ENCODE measurements around the gene ACVR1B. TPM values are rescaled to one million over a fixed set of nuclear protein-coding genes. Genes with fewer than 3 reads are reported as not detected.

The ACVR1B gene
- total and polyA plus RNA-seq, 4 donors = 4.0 to 21.9 (median 12.0) TPM

DNA sequence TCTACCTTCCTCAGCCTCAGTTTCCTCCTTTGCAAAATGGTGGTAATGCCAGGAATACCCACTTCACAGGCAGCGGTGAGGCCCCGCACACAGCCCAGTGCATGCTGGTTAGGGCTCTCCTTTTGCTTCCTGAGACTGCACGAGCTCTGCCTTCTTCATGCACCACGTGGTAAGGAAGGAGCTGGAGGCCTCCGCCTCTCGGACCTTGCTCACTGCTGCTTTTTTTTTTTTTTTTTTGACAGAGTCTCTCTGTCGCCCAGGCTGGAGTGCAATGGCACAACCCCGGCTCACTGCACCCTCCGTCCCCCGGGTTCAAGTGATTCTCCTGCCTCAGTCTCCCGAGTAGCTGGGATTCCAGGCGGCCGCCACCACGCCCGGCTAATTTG lies 73.3 kb downstream of the ACVR1B start:
- Histone ChIP-seq H3K9ac (ENCODE audit: low read depth in 1 of 2, low read length in 2 of 2) (no peak overlapping the region), H3K4me1 (ENCODE audit: control insufficient read depth in 4 of 4, insufficient read depth in 4 of 4, low read length in 3 of 4) (peaks cover 0 to 22% (median 14%) of the 10 kb centered on the region in 4 donors)
- WGBS = 67% methylated on average over 15 of the region's 15 CpGs

DNA sequence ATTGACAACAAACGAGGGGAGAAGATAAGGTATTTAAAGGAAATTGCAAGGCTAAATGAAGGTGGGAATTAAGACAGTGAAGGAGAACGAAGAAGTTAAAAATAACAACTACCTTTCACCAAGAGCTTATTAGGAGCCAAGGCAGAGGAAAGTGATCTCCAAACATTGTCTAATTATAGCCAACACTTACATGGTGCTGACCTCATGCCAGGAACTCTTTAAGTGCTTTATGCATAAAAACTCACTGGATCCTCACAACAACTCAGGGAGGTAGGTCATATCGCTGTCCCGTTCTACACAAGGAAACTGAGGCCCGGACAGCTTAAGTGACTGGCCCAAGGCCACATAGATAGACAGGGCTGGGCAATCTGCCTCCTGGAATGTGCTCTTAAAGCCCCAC lies 74.8 kb downstream of the ACVR1B start:
- H3K27ac ChIP-seq (ENCODE audit: low read depth in 1 of 2, low read length in 2 of 2) = peak overlapping the region; percentile 47 to 66
- H3K4me1 ChIP-seq (ENCODE audit: control insufficient read depth in 4 of 4, insufficient read depth in 4 of 4, low read length in 3 of 4) = peaks cover 0 to 22% (median 14%) of the 10 kb centered on the region in 4 donors
- DNase-seq (ENCODE audit: low spot score) = no peak
- 64% methylated on average over 5 of the region's 5 CpGs for WGBS
- H3K36me3 ChIP-seq (ENCODE audit: control insufficient read depth in 4 of 4, insufficient read depth in 3 of 4, low read depth in 1 of 4, low read length in 3 of 4) = no peaks in the 10 kb centered on the region
- H3K9me3 ChIP-seq (ENCODE audit: control insufficient read depth in 4 of 4, low read length in 3 of 4) = no peaks in the 10 kb centered on the region
- no peak overlapping the region for H3K9ac ChIP-seq (ENCODE audit: low read depth in 1 of 2, low read length in 2 of 2)
- no peak for TF ChIP-seq YY1 (IDR thresholded peaks at IDR 0.05)
- no peak for TF ChIP-seq JUND (IDR thresholded peaks at IDR 0.05)
- TF ChIP-seq GABPA (IDR thresholded peaks at IDR 0.05 in 1 of 2, conservative IDR thresholded peaks at IDR 0.05 in 1 of 2) = no peak
- TF ChIP-seq SP1 (IDR thresholded peaks at IDR 0.05) = no peak
- TF ChIP-seq, protein P1, sequence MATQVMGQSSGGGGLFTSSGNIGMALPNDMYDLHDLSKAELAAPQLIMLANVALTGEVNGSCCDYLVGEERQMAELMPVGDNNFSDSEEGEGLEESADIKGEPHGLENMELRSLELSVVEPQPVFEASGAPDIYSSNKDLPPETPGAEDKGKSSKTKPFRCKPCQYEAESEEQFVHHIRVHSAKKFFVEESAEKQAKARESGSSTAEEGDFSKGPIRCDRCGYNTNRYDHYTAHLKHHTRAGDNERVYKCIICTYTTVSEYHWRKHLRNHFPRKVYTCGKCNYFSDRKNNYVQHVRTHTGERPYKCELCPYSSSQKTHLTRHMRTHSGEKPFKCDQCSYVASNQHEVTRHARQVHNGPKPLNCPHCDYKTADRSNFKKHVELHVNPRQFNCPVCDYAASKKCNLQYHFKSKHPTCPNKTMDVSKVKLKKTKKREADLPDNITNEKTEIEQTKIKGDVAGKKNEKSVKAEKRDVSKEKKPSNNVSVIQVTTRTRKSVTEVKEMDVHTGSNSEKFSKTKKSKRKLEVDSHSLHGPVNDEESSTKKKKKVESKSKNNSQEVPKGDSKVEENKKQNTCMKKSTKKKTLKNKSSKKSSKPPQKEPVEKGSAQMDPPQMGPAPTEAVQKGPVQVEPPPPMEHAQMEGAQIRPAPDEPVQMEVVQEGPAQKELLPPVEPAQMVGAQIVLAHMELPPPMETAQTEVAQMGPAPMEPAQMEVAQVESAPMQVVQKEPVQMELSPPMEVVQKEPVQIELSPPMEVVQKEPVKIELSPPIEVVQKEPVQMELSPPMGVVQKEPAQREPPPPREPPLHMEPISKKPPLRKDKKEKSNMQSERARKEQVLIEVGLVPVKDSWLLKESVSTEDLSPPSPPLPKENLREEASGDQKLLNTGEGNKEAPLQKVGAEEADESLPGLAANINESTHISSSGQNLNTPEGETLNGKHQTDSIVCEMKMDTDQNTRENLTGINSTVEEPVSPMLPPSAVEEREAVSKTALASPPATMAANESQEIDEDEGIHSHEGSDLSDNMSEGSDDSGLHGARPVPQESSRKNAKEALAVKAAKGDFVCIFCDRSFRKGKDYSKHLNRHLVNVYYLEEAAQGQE (IDR thresholded peaks at IDR 0.05) = no peak
- TF ChIP-seq, protein P2, sequence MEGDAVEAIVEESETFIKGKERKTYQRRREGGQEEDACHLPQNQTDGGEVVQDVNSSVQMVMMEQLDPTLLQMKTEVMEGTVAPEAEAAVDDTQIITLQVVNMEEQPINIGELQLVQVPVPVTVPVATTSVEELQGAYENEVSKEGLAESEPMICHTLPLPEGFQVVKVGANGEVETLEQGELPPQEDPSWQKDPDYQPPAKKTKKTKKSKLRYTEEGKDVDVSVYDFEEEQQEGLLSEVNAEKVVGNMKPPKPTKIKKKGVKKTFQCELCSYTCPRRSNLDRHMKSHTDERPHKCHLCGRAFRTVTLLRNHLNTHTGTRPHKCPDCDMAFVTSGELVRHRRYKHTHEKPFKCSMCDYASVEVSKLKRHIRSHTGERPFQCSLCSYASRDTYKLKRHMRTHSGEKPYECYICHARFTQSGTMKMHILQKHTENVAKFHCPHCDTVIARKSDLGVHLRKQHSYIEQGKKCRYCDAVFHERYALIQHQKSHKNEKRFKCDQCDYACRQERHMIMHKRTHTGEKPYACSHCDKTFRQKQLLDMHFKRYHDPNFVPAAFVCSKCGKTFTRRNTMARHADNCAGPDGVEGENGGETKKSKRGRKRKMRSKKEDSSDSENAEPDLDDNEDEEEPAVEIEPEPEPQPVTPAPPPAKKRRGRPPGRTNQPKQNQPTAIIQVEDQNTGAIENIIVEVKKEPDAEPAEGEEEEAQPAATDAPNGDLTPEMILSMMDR (IDR thresholded peaks at IDR 0.05; ENCODE audit: low read depth, low read length, missing input control) = no peak
- TF ChIP-seq, protein P3, sequence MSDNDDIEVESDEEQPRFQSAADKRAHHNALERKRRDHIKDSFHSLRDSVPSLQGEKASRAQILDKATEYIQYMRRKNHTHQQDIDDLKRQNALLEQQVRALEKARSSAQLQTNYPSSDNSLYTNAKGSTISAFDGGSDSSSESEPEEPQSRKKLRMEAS (IDR thresholded peaks at IDR 0.05) = no peak
- TF ChIP-seq, protein P4, sequence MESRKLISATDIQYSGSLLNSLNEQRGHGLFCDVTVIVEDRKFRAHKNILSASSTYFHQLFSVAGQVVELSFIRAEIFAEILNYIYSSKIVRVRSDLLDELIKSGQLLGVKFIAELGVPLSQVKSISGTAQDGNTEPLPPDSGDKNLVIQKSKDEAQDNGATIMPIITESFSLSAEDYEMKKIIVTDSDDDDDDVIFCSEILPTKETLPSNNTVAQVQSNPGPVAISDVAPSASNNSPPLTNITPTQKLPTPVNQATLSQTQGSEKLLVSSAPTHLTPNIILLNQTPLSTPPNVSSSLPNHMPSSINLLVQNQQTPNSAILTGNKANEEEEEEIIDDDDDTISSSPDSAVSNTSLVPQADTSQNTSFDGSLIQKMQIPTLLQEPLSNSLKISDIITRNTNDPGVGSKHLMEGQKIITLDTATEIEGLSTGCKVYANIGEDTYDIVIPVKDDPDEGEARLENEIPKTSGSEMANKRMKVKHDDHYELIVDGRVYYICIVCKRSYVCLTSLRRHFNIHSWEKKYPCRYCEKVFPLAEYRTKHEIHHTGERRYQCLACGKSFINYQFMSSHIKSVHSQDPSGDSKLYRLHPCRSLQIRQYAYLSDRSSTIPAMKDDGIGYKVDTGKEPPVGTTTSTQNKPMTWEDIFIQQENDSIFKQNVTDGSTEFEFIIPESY (IDR thresholded peaks at IDR 0.05) = no peak
- no peaks in the 10 kb centered on the region for H3K27me3 ChIP-seq (ENCODE audit: control insufficient read depth in 4 of 4, insufficient read depth in 4 of 4, low read length in 3 of 4)
- no peak overlapping the region for H3K4me3 ChIP-seq (ENCODE audit: low read depth in 1 of 3, low read length in 3 of 3)

More for the DNA sequence above, 73.3 kb downstream of the ACVR1B start:
- Histone ChIP-seq H3K27ac (ENCODE audit: low read depth in 1 of 2, low read length in 2 of 2) (peak overlapping the region; percentile 47 to 66), H3K9me3 (ENCODE audit: control insufficient read depth in 4 of 4, low read length in 3 of 4) (no peaks in the 10 kb centered on the region), H3K4me3 (ENCODE audit: low read depth in 1 of 3, low read length in 3 of 3) (no peak overlapping the region), H3K36me3 (ENCODE audit: control insufficient read depth in 4 of 4, insufficient read depth in 3 of 4, low read depth in 1 of 4, low read length in 3 of 4) (no peaks in the 10 kb centered on the region), H3K27me3 (ENCODE audit: control insufficient read depth in 4 of 4, insufficient read depth in 4 of 4, low read length in 3 of 4) (no peaks in the 10 kb centered on the region)
- TF ChIP-seq, protein P1 (IDR thresholded peaks at IDR 0.05) = no peak
- TF ChIP-seq EGR1 (IDR thresholded peaks at IDR 0.05; ENCODE audit: low read depth in 2 of 2) (no peak), FOXA2 (IDR thresholded peaks at IDR 0.05) (no peak), GABPA (IDR thresholded peaks at IDR 0.05 in 1 of 2, conservative IDR thresholded peaks at IDR 0.05 in 1 of 2) (no peak), TAF1 (conservative IDR thresholded peaks at IDR 0.05) (no peak)
- TF ChIP-seq, protein P2 (IDR thresholded peaks at IDR 0.05; ENCODE audit: low read depth, low read length, missing input control) = no peak
- DNase-seq (ENCODE audit: low spot score) = no peak

All from liver (tissue), 9 donors.